Activated CD4-positive, alpha-beta T cell treated with anti-CD3 and anti-CD28 coated beads for 36 hours (primary cell): ENCODE data around the gene FARS2. TPM values are rescaled to one million over a fixed set of nuclear protein-coding genes. Genes with fewer than 3 reads are reported as not detected.

Experiments used
- ATAC-seq: fragments of 200-7000 bp; cut with Tn5 transposase; one replicate; pipeline ENCODE4 v1.10.0; 2021; ENCODE audit warnings: mild to moderate bottlenecking, moderate library complexity
- CTCF ChIA-PET: fragments of 350-600 bp; sonication (Branson Sonifier 250); formaldehyde crosslinking; loops from one replicate; lab custom pipeline; 2021; ENCODE audit warnings: antibody characterized with exemption; lab: Charles Lee
- POLR2A ChIA-PET: fragments of 350-600 bp; sonication (Branson Sonifier 250); formaldehyde crosslinking; loops from one replicate; lab custom pipeline; 2021; ENCODE audit warnings: antibody characterized with exemption, inconsistent platforms; lab: Charles Lee
- DNase-seq: peaks from one replicate; pipeline ENCODE4 v3.0.0-alpha.2; 2020
- H3K27ac Mint-ChIP-seq: one replicate; pipeline ENCODE4 v1.8.0; 2021; ENCODE audit warnings: mixed read lengths
- H3K27me3 Mint-ChIP-seq: one replicate; pipeline ENCODE4 v1.8.0; 2021; ENCODE audit warnings: mixed read lengths
- H3K36me3 Mint-ChIP-seq: one replicate; pipeline ENCODE4 v1.8.0; 2021; ENCODE audit warnings: low read depth, mixed read lengths
- H3K4me1 Mint-ChIP-seq: one replicate; pipeline ENCODE4 v1.8.0; 2021; ENCODE audit warnings: mixed read lengths
- H3K4me3 Mint-ChIP-seq: one replicate; pipeline ENCODE4 v1.8.0; 2021; ENCODE audit warnings: mild to moderate bottlenecking, moderate library complexity, mixed read lengths
- H3K9me3 Mint-ChIP-seq: one replicate; pipeline ENCODE4 v1.8.0; 2021; ENCODE audit warnings: low read depth, mixed read lengths
- intact Hi-C, 2 experiments: fragments of 100-400 bp; cut with DNase I in 1 of 2; cut with micrococcal nuclease in 1 of 2; formaldehyde crosslinking; loops; one replicate each; pipeline versions ENCODE4 v1.14.2 to v1.15.1; 2022 to 2024; cut with DNase I, micrococcal nuclease
- total RNA-seq, 2 experiments: library from RNA; stranded (reverse); gene quantifications; one replicate each; pipeline ENCODE4 v1.2.3, GENCODE V29; 2021

The FARS2 gene
- total RNA-seq, 2 experiments from 2014 or later = 17.6 to 18.4 TPM

DNA sequence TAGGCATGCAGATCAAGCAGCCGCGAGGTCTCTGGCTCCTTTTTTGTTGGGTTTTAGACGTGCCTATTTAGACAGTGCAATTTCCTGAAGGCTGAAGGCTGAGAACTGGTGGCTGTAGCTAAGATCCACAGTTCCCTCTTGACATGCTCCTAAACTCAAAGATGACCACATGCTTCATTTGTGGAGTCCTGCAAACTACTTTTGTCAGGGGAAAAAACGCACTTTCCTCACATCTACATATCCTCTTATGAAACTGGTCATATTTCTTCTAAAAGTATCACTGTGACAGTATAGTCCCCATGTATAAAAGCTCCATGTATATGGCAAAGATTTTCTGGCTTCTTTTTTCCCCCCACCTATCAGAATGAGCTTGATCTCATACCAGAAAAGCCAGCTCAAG lies 31.2 kb upstream of the FARS2 start:
- Mint-ChIP-seq H3K27ac (no peak overlapping the region), H3K27me3 (no peaks in the 10 kb centered on the region), H3K4me1 (peaks cover 9% of the 10 kb centered on the region), H3K4me3 (no peak overlapping the region), H3K36me3 (peaks cover 9% of the 10 kb centered on the region), H3K9me3 (no peaks in the 10 kb centered on the region)
- ATAC-seq (no peak), DNase-seq (no peak)
- ChIA-PET CTCF (interaction anchor here (0.7 to 1.2 kb wide), 2 partner anchors 56 to 873 kb away, joined by 3 read pairs; no protein-coding TSS in a partner anchor), POLR2A (no interaction called here)
- intact Hi-C loops = no loop called here

DNA sequence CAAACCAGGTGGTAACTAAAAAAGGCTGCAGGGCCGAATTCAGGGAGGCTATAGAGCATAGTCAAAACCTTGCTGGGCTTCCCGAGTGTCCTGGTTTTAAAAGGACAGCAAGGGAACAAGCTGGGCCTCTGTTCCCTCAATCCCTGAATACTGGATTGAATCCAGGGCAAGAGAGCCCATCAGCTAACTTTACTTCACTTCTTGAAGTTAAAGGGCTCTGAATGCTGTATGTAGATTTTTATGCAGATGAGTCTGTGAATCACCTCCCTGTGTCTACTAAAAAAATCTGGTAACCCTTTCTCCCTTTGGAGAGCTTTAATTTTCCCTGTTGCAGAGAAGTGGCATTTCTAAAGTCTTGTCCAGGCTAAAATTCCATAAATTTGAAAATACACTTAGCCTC lies 30.0 kb upstream of the FARS2 start:
- ChIA-PET CTCF (no interaction called here), POLR2A (no interaction called here)
- peaks cover 11% of the 10 kb centered on the region for H3K36me3 Mint-ChIP-seq
- ATAC-seq (no peak), DNase-seq (no peak)
- no peak overlapping the region for H3K4me3 Mint-ChIP-seq
- no peaks in the 10 kb centered on the region for H3K9me3 Mint-ChIP-seq
- H3K4me1 Mint-ChIP-seq = peaks cover 9% of the 10 kb centered on the region
- no peak overlapping the region for H3K27ac Mint-ChIP-seq
- intact Hi-C loops = no loop called here
- H3K27me3 Mint-ChIP-seq = no peaks in the 10 kb centered on the region

DNA sequence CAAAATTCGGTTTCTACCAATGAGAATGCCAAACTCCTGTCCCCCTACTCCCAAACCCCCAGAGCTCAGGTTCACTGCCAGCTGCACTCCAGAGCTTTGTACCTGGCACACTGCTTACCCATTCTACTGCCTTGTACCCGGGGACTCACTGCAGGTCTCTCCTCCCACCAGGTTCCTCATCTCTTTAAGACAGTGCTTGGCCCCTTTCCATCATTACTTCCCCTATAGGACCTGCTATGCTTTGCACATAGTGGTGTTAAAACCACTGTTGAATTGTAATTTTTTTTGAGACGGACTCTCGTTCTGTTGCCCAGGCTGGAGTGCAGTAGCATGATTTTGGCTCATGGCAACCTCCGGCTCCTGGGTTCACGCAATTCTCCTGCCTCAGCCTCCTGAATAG lies 26.4 kb upstream of the FARS2 start:
- Mint-ChIP-seq H3K4me1 (peaks cover 9% of the 10 kb centered on the region), H3K9me3 (no peaks in the 10 kb centered on the region), H3K27ac (no peak overlapping the region), H3K27me3 (no peaks in the 10 kb centered on the region), H3K4me3 (no peak overlapping the region), H3K36me3 (peaks cover 7% of the 10 kb centered on the region)
- DNase-seq = no peak
- ATAC-seq = no peak
- POLR2A ChIA-PET = no interaction called here
- intact Hi-C loops = no loop called here
- CTCF ChIA-PET = no interaction called here

DNA sequence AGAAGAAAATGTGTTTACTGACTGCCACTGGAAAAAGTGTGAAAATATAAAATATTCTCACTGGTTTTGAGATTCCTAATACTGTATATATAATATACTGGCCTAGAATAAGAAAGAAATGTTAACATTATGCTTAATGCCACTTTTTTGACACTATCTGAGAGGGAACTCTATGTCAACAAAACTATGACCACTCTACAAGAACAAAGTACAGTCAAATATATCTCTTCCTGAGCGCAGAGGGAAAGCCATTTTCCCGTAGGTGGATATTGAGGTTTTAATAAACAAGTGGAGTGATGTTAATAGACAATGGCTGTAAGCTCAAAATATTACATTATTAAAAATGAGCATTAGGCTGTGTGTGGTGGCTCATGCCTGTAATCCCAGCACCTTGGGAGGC lies 25.5 kb upstream of the FARS2 start:
- DNase-seq (no peak), ATAC-seq (no peak)
- Mint-ChIP-seq H3K4me3 (no peak overlapping the region), H3K4me1 (peaks cover 9% of the 10 kb centered on the region), H3K27me3 (no peaks in the 10 kb centered on the region), H3K27ac (no peak overlapping the region), H3K9me3 (no peaks in the 10 kb centered on the region), H3K36me3 (peaks cover 7% of the 10 kb centered on the region)
- intact Hi-C loops = no loop called here
- ChIA-PET CTCF (interaction anchor here (1.4 kb wide), 1 partner anchor 20 kb away, joined by 4 read pairs; no protein-coding TSS in a partner anchor), POLR2A (no interaction called here)

DNA sequence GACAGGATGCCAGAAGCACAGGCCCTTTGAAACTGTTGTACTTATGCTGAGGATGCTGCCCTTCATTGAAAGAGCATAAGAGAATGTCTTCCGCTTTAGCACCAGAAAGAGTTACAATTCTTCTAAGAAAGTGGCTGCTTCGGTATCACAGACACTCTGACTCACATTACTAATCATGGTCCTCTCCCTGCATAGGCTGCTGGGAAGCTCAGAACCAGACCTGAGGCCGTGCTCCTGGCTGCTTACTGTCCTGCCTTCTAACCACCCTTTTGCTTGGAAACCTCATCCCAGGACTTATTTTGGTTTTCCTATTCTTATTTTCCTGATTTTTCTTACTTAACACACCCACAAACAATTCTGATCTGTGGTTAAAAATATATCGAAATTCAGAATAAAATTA lies 23.5 kb upstream of the FARS2 start:
- H3K36me3 Mint-ChIP-seq = peaks cover 7% of the 10 kb centered on the region
- H3K27me3 Mint-ChIP-seq = no peaks in the 10 kb centered on the region
- ChIA-PET POLR2A (no interaction called here), CTCF (no interaction called here)
- intact Hi-C loops = no loop called here
- H3K4me1 Mint-ChIP-seq = peaks cover 4% of the 10 kb centered on the region
- no peak overlapping the region for H3K4me3 Mint-ChIP-seq
- ATAC-seq (no peak), DNase-seq (no peak)
- H3K9me3 Mint-ChIP-seq = no peaks in the 10 kb centered on the region
- H3K27ac Mint-ChIP-seq = no peak overlapping the region

DNA sequence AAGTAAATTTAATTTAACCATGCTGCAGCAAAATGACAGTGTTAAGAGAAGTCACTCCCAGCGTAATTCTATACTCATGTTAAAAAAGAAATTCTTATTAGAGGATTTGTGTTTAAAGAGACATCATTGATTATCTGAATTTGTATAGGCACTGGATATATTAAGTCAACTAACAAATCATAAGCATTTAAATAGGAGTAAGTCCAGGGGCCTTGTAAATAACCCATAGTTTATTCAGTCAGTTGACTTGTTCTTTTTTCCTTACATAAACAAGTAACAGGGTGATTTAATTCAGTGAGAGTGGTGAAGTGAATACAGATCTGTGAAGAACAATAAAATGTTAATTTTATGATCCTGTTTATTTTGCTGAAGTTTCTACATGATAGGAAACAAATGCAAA lies 23.0 kb upstream of the FARS2 start:
- no peaks in the 10 kb centered on the region for H3K9me3 Mint-ChIP-seq
- no peaks in the 10 kb centered on the region for H3K4me1 Mint-ChIP-seq
- ChIA-PET POLR2A (no interaction called here), CTCF (no interaction called here)
- H3K27me3 Mint-ChIP-seq = no peaks in the 10 kb centered on the region
- intact Hi-C loops = no loop called here
- H3K36me3 Mint-ChIP-seq = peaks cover 5% of the 10 kb centered on the region
- no peak overlapping the region for H3K4me3 Mint-ChIP-seq
- no peak for DNase-seq
- H3K27ac Mint-ChIP-seq = no peak overlapping the region
- no peak for ATAC-seq

DNA sequence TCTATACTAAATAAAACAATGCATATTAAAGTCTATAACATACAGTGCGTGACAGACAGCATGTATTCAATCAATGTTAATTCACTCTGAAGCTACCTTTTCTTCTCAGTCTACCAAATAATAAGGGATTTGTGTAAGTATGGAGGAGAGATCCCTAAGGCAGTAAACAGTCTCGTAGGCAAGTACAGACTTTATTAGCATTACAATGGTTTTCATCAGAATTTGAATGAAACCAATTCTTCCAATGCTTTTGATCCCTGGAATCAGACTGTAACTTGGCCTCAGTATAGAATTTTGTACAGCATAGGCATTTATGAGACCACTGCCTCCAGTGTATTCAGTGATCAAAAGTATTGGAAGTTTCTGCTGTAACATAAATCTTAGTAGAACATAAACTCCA lies 20.1 kb upstream of the FARS2 start:
- no peak overlapping the region for H3K27ac Mint-ChIP-seq
- ChIA-PET CTCF (interaction anchor here (1.0 to 1.1 kb wide), 2 partner anchors 98 to 106 kb away, joined by 3 read pairs; no protein-coding TSS in a partner anchor), POLR2A (no interaction called here)
- H3K4me3 Mint-ChIP-seq = no peak overlapping the region
- H3K9me3 Mint-ChIP-seq = no peaks in the 10 kb centered on the region
- peaks cover 2% of the 10 kb centered on the region for H3K36me3 Mint-ChIP-seq
- H3K27me3 Mint-ChIP-seq = no peaks in the 10 kb centered on the region
- ATAC-seq (no peak), DNase-seq (no peak)
- no peaks in the 10 kb centered on the region for H3K4me1 Mint-ChIP-seq
- intact Hi-C loops = no loop called here

DNA sequence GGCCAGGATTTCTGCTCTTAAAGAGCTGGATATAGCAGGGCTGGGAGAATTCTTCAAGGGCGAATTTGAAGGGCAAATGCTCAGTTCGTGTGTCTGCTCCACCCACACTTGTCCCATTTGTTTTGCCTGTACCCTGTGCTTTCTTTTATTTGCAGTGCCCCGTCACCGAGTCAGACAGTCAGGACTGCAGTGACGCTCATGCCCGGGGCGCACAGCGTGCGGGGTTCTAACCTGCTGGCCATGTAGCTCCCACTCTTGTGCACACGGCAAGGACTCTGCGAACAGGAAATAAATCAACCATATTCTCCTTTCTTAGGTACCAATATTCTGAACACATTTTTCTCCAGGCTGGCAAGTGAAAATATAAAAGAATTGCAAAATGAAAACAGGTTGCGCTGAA lies 18.2 kb upstream of the FARS2 start:
- ATAC-seq (no peak), DNase-seq (no peak)
- no peak overlapping the region for H3K27ac Mint-ChIP-seq
- peaks cover 2% of the 10 kb centered on the region for H3K36me3 Mint-ChIP-seq
- ChIA-PET CTCF (interaction anchor here (0.6 kb wide), 1 partner anchor 112 kb away, joined by 3 read pairs; no protein-coding TSS in a partner anchor), POLR2A (interaction anchor here (0.7 kb wide), 1 partner anchor 210 kb away, joined by 4 read pairs; no protein-coding TSS in a partner anchor)
- H3K4me3 Mint-ChIP-seq = no peak overlapping the region
- no peaks in the 10 kb centered on the region for H3K4me1 Mint-ChIP-seq
- H3K9me3 Mint-ChIP-seq = no peaks in the 10 kb centered on the region
- no peaks in the 10 kb centered on the region for H3K27me3 Mint-ChIP-seq
- intact Hi-C loops = no loop called here

DNA sequence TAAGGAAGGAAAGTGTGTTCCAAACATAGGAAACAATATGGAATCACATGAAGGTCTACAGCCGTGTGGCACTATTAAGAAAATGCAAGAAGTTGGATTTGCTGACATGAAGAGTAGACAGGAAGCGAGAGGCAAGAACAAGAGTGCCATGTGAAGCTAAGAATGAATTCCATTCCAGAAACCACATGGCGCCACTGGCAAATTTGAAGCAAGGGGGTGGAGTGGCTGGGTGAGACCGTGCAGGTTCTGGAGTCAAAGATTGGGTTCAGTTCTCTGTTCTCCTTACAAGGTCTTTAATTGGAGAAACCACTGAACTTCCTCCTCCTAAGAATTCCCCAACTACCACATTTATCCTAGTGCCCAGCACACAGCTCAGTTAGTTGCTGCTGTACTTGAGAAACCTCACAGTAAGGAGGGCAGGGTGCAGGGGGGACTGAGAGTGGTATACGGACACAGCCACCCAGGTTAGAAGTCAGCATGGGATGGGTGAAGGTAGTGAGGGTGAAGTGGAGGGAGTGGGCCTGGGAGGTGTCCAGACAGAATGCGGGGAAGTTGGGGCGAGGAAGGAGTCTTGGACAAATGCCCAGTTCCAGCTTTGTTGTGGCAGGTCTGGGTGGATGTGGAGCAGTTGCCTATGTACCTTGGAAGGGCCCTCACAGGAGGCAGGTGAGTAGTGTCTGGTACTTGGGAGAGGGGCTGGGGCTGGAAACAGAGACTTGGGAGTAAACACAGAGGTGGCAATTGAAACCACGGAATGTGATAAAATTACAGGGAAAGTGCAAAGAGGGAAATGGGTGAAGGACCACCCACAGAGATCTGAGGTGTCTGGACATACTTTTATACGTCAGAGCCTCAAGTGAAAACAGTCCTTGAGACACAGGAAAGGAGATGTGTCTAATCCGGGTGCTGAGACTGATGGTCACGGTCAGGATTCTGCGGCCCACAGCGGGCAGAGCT lies 14.9 kb upstream of the FARS2 start:
- H3K4me1 Mint-ChIP-seq = peaks cover 5% of the 10 kb centered on the region
- no peaks in the 10 kb centered on the region for H3K27me3 Mint-ChIP-seq
- DNase-seq = no peak
- ChIA-PET POLR2A (no interaction called here), CTCF (interaction anchor here (0.6 to 0.7 kb wide), 2 partner anchors 14 to 20 kb away, joined by 3 read pairs; partner anchors contain the start of gene LYRM4)
- intact Hi-C loops = no loop called here
- no peak overlapping the region for H3K27ac Mint-ChIP-seq
- no peak for ATAC-seq
- H3K9me3 Mint-ChIP-seq = peaks cover 3% of the 10 kb centered on the region
- no peak overlapping the region for H3K4me3 Mint-ChIP-seq
- H3K36me3 Mint-ChIP-seq = peaks cover 9% of the 10 kb centered on the region

DNA sequence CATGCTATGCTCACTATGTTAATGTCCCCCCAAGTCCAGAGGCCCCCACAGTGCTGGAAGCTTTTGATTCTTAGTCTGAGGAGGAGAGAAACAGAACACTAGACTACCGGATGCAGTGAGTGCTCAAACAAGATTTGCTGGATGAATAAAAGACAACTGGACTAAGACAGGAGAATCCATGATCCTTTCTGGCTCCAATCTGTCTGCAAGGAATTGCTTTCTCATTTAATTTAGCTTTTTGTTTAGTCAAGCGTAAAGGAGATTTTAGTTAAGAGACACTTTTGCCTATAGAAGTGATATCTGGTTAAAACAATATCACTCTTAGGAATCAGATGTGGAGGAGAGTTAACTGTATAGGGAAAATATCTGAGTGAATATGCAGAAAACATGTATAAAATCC lies 14.1 kb upstream of the FARS2 start:
- ChIA-PET POLR2A (no interaction called here), CTCF (interaction anchor here (1.7 kb wide), 1 partner anchor 56 kb away, joined by 5 read pairs; no protein-coding TSS in a partner anchor)
- no peak overlapping the region for H3K27ac Mint-ChIP-seq
- intact Hi-C loops = no loop called here
- DNase-seq = no peak
- no peak for ATAC-seq
- H3K4me3 Mint-ChIP-seq = no peak overlapping the region
- H3K36me3 Mint-ChIP-seq = peaks cover 13% of the 10 kb centered on the region
- H3K9me3 Mint-ChIP-seq = peaks cover 3% of the 10 kb centered on the region
- no peaks in the 10 kb centered on the region for H3K27me3 Mint-ChIP-seq
- H3K4me1 Mint-ChIP-seq = peaks cover 5% of the 10 kb centered on the region

DNA sequence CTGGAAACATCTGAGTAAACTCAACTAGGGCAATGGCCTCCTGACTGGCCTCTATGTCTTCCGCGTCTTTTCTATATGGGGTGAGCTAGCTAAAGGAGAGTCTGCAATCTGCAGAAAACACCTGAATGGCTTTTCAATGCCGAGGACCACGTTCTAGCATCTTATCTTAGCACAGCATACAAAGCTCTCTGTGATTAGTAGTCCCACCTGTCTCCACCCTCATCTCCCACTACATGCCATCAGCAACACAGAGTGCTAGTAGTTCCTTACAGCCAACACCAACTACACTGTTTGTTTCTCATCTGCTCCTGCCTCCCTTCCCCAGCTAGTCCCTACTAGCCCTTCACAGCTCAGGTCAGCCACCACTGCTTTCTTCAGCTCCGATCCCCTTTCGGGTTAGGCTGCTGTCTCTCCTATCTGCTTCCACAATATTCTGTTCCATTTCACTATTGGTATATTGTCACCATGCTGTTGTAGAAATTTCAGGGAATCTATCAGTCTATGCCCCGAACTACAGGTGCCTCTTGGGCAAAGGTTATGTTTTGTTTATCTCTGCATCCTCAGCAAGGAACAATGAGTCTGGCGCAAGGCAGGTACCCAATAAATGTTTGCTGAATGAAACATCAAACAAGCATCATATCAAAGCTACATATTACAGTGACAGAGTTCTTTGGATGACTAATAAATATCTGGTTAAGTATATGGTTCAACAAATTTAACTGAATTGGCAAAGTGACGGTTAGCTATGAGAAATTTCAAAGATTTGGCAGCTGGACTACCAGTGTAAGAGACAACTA lies 12.8 kb upstream of the FARS2 start:
- DNase-seq (no peak), ATAC-seq (no peak)
- Mint-ChIP-seq H3K4me1 (peaks cover 5% of the 10 kb centered on the region), H3K4me3 (no peak overlapping the region), H3K27ac (no peak overlapping the region), H3K36me3 (peaks cover 21% of the 10 kb centered on the region), H3K27me3 (no peaks in the 10 kb centered on the region), H3K9me3 (peaks cover 3% of the 10 kb centered on the region)
- POLR2A ChIA-PET = interaction anchor here (0.6 kb wide), 1 partner anchor 11 kb away, joined by 4 read pairs; no protein-coding TSS in a partner anchor
- intact Hi-C loops = no loop called here
- CTCF ChIA-PET = interaction anchor here (1.7 kb wide), 1 partner anchor 55 kb away, joined by 5 read pairs; no protein-coding TSS in a partner anchor
